ENCODE data around the gene ANP32E. TPM values are rescaled to one million over a fixed set of nuclear protein-coding genes. Genes with fewer than 3 reads are reported as not detected.

ANP32E gene
- total and polyA plus RNA-seq, 2 of the 4 experiments (the other 2 are of a cell fraction) = 5.9 to 18.4 TPM

DNA sequence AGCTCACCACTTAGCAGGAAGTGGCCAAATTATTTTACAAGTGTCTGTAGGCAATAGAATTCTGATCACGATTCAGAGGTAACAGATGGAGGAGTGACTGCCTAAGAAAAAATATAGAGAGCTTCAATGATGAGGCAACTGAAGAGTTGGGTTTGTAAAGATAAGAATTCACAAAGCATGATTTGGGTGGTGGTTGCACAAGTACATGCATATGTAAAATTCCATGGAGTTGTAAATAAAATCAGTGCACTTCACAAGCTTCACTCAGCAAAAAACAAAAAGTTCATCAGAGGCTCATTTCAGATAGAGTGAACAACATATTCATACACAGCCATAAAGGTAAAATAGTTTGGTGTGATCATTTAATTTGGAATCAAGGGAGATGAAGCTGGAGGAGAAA lies 10.9 kb downstream of the ANP32E start:
- CTCF ChIA-PET = no interaction called here
- POLR2A ChIA-PET (ENCODE audit: unreplicated experiment) = interaction anchor here (0.9 kb wide), 1 partner anchor 9 kb away, joined by 3 read pairs; no protein-coding TSS in a partner anchor
- no peak overlapping the region for H3K4ac ChIP-seq (ENCODE audit: low read depth, low read length)
- no peak overlapping the region for H4K8ac ChIP-seq (ENCODE audit: low read depth in 2 of 2, low read length in 2 of 2)
- H2BK15ac ChIP-seq (ENCODE audit: low read depth, low read length) = no peak overlapping the region
- ATAC-seq (ENCODE audit: low read depth) (no peak), DNase-seq (no peak)
- no TSS peak for BruUV-seq (replicated peaks)
- no peak overlapping the region for H4K5ac ChIP-seq (ENCODE audit: low read depth, low read length)
- H3K9ac ChIP-seq (ENCODE audit: low read depth, low read length) = no peak overlapping the region
- no peaks in the 10 kb centered on the region for H4K20me1 ChIP-seq (ENCODE audit: insufficient read depth, low read length)
- H3K9me3 ChIP-seq (ENCODE audit: control insufficient read depth, insufficient read depth, low read length) = no peaks in the 10 kb centered on the region
- H3K36me3 ChIP-seq (ENCODE audit: control insufficient read depth, insufficient read depth, low read length) = peaks cover 26% of the 10 kb centered on the region
- no peaks in the 10 kb centered on the region for H3K9me1 ChIP-seq (ENCODE audit: insufficient read depth, low read length)
- H2BK120ac ChIP-seq (ENCODE audit: low read depth, low read length) = no peak overlapping the region
- no peak overlapping the region for H3K4me3 ChIP-seq (ENCODE audit: insufficient read depth, low read depth, low read length)
- no peaks in the 10 kb centered on the region for H3K4me1 ChIP-seq (ENCODE audit: control insufficient read depth, insufficient read depth, low read length)
- H3K79me1 ChIP-seq (ENCODE audit: low read depth in 1 of 2, low read length in 2 of 2) = peaks cover 9 to 13% of the 10 kb centered on the region in 2 experiments
- H3K18ac ChIP-seq (ENCODE audit: low read depth, low read length) = no peak overlapping the region
- intact Hi-C loops (cut with micrococcal nuclease) = loop anchor here (5.0 kb wide), 1 partner anchor 153 kb away; no protein-coding TSS in a partner anchor
- dilution Hi-C loops (cut with HindIII; ENCODE audit: low sequenced_read_pairs, unreplicated experiment) = no loop called here
- WGBS, 2 experiments (ENCODE audit: extremely low coverage in 2 of 2, insufficient read length in 1 of 2) = 67% methylated on average over 1 of the region's 1 CpG; no CpG with 5 or more reads in 1 of the 2 experiments
- H3K27me3 ChIP-seq (ENCODE audit: control insufficient read depth, insufficient read depth, low read length) = no peaks in the 10 kb centered on the region
- H2AK9ac ChIP-seq (replicated peaks; ENCODE audit: low read depth, low read length, poor library complexity) = no peak overlapping the region
- H2BK5ac ChIP-seq (ENCODE audit: low read depth, low read length, poor library complexity, severe bottlenecking) = no peak overlapping the region
- no peak overlapping the region for H4K91ac ChIP-seq (ENCODE audit: insufficient read depth, low read depth, low read length)
- H3K23ac ChIP-seq (ENCODE audit: low read depth, low read length) = no peak overlapping the region
- TF ChIP-seq CEBPB (IDR thresholded peaks at IDR 0.05; ENCODE audit: low read depth, low read length) (no peak), FOS (IDR thresholded peaks at IDR 0.05; ENCODE audit: low read depth, low read length) (no peak), CHD1 (IDR thresholded peaks at IDR 0.05; ENCODE audit: low read depth, low read length) (no peak)
- H3K27ac ChIP-seq (ENCODE audit: insufficient read depth, low read length) = no peak overlapping the region
- H3K56ac ChIP-seq (ENCODE audit: extremely low read depth, insufficient read depth, low read length) = no peak overlapping the region
- no peak overlapping the region for H2AK5ac ChIP-seq (ENCODE audit: low read depth, low read length)
- H3K14ac ChIP-seq (replicated peaks; ENCODE audit: low read depth, low read length) = no peak overlapping the region
- no peak overlapping the region for H2BK20ac ChIP-seq (ENCODE audit: low read depth, low read length)
- no peak overlapping the region for H3K4me2 ChIP-seq (ENCODE audit: low read depth, low read length)
- no peak overlapping the region for H2AFZ ChIP-seq (replicated peaks; ENCODE audit: low read length, poor library complexity)
- in situ Hi-C loops (cut with MboI; ENCODE audit: low sequenced_read_pairs) = no loop called here

Measured in IMR-90 (cell line).